HS-27A (cell line): ENCODE results near the gene ELOVL3.
"Not testable (repeated sequence)": the region's sequence is repeated elsewhere in the genome, so short reads cannot be mapped to it uniquely, and the experiment has no call there.

ENCODE experiments used
- DNase-seq: peaks from one replicate; pipeline ENCODE4 v3.0.0-alpha.2; 2012; ENCODE audit warnings: low read depth, missing footprints

Gene ELOVL3

GRCh38 chr10:102227050-102227449 lies 951 bp downstream of the ELOVL3 start:
- DNase-seq, result no peak

GRCh38 chr10:102229810-102230263 lies 3.7 kb downstream of the ELOVL3 start:
- peak; percentile 33 for DNase-seq

- no peak for DNase-seq
These were observed 4.3 kb downstream of the ELOVL3 start for GRCh38 chr10:102230264-102230860.

GRCh38 chr10:102230861-102231356 lies 4.8 kb downstream of the ELOVL3 start:
- DNase-seq, result no peak

GRCh38 chr10:102231357-102232318 lies 5.5 kb downstream of the ELOVL3 start:
- no peak for DNase-seq

- no peak for DNase-seq
These were observed 7.9 kb downstream of the ELOVL3 start for GRCh38 chr10:102233997-102234396.

DNA sequence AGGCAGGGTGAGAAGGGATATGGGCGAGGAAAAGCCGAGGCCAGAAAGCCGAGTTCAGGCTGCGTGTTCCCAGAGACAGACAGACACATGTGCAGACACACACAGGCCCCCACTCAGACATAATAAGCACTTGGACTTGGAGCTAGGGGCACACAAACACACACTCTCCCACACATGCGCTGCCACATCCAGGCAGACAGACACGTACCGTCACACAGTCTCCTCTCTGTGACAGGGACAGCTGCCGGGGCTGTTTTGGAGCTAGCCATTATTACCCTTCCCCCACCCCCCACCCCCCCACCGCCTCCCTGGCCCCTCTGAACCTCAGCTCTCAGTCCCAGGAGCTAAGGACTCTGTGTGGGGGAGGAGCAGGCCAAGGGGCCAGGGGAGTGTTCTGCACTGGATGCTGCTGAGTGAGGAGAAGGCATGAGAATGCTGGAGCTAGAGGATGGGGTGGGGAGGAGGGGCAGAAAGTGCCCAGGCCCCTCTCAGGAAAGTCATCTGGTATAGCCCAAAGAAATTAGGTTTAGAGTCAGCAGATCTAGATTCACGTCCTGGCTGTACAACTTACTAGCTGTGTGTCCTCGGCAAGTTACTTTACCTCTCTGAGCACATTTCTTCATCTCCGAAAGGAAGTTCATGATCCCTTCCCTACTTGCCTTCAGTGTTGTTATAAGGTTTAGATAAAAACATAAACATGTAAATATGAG lies 8.9 kb downstream of the ELOVL3 start:
- no peak for DNase-seq

- no peak for DNase-seq
These were observed 9.5 kb downstream of the ELOVL3 start for GRCh38 chr10:102235598-102235920.

DNA sequence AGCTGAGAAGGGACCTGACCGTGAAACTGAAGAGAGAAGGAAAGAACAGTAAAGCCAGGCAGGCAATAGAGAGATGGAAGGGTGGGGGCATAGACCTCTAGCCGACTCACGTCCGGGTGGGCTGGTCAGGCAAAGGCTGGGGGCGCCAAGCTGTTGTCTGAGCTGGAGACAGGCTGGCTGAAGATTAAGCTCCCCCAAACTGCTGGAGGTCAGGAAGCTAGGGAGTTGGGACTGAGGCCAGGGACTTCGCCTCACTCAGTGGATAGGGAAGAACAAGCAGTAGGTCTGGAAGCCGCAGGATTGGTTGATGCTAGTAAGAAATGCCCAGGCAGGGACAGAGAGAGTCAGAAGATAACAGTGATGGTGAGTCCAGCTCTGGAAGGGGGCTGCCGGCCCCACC lies 9.9 kb downstream of the ELOVL3 start:
- DNase-seq, result no peak

DNA sequence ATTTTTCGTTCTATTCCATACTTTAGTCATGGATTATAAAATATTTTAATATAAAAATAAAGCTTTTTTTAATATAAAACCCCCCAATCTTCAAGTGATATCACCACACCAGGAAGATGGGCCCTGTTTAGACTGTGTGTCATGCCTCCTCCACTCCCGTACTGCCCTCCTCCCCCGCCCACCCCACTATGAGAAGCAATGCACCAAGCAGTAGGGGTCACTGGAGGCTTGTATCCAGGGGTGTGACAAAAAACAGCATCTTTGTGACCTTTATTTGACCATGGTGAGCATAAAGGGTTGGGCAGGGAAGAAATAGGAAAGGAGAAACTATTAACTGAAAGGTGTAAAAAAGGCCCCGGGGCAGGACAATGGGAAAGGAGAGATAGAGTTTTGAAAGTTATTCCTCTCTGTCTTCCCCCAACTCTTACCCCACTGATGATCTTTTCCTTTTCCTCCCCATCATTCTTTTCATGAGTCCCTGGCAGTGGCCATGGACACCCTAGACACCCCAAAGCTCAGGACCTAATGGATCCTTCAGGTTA lies 11.7 kb downstream of the ELOVL3 start:
- no peak for DNase-seq

DNA sequence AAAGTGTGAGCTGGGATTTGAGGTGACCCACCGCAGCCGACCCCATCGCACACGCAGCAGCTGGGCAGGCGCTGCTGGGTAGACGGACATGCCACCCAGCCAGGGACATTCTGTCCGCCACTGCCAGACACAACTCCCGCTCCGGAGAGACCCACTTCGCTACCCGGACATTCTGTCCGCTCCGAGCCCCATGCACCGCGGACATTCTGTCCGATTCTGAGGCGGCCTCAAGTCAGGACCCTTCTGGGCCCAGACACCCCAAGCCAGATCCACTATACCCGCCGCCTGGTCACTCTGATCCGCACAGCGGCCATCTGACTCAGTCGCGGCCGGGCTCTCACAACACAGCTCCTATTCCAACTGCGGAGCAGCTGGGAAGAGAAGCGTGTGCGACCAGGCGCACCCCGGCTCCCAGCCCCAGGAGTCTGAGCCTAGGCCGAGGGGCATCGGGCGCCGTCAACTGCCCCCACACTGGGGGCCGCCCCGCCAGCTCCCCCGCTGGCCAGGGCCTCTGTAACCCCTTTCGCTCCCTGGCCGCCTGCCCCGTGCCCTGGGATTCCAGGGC lies 14.4 kb downstream of the ELOVL3 start:
- DNase-seq, result no peak

GRCh38 chr10:102241032-102241443 lies 14.9 kb downstream of the ELOVL3 start:
- no peak for DNase-seq

DNA sequence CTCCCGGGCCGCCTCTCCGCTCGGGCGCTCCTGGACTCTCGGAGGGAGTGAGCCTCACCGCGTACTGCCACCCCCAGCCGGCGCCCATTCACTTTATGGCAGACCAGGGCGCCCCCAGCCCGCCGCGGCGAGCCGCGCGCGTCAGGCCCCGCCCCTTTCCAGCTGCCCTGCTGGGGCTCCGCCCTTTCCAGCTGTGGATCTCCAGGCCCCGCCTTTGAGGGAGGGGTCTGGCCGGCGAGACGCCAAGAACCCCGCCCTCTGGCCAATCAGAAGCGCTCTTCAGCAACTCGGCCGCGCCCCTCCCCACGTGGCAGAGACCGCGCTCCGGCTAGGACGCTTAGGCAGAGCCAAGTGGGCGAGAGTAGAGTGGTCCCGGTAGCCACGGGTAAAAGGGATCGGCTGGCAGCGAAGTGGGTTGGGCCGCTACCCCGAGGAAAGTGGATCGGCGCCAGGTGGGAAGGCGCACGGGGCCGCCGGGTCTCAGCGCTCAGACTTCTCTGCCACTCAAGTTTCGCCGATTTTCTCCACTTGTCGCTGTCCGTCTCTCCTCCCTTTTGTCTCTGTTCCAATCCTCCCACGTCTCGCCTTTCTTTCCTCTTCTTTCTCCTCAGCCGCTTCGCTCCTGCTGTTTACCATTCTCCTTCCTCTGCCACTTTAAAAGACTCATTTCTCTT lies 15.5 kb downstream of the ELOVL3 start, which contains the start of gene PITX3:
TSS of gene PITX3 (minus strand) at position 69 of the 674 bp plus-strand sequence. CDS start 9,432 bp downstream, outside the sequence.
- no peak for DNase-seq

DNA sequence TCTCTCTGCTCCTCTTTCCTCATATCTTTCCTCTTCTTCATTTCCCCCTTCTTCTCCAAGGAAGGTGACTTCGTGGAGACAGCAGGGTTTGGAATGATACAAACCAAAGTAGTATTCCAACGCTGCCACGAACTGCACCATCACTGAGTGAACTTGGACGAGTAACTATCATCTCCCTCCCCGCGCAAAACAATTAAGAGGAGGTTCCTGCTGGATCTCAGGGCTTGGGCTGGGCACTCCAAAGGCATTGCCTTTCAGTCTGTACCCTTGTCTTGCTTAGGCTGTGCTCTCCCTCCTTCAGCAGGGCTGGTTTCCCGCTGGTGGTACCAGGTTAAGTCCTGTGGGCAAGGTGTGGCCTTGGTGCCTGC lies 16.0 kb downstream of the ELOVL3 start:
- DNase-seq, result no peak

- peak; percentile 51 for DNase-seq
These were observed 17.2 kb downstream of the ELOVL3 start for GRCh38 chr10:102243309-102243708.

DNA sequence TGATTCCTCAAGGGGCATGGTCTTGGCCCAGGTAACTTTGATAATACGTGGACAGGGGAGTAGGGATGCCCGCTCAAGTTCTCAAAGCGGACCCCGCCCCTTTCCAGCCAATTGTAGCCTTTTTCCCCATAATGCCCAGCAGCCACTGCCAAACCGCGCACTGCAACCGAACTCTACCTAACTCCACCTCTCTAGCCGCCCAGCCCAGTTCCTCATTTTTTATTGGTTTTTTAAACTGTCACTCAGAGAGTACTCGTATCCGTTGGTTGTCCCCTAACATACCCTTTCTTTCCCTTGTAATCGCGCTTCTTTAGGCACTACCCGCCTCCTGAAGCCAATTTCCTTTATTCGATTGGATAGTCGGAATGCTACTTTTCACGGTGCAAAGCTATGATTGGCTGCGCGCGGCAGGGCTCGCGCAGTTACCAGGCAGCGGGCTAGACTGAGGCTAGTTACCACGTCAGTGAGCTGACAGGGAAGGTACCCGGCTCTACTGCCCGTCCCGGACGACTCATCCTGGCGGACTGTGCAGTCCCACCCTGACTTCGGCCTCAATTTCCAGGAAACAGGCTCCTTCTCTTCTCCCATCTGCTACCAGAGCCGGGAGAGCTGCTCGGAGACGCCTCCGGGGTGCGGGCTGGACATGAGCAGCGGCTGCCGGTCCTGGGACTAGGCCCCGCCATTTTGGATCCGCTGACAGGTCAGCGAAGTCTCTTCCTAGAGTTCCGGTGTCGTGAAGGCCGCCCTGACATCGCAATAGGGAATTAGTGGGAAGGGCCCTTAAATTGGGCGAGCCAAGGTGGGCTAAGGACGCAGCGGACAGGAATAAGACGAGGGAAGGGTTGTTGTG lies 19.2 kb downstream of the ELOVL3 start, which contains the start of gene GBF1:
TSS of gene GBF1 (plus strand) at position 451 of the 850 bp plus-strand sequence. CDS start 13,407 bp downstream, outside the sequence.
- DNase-seq, result peak; percentile 90

DNA sequence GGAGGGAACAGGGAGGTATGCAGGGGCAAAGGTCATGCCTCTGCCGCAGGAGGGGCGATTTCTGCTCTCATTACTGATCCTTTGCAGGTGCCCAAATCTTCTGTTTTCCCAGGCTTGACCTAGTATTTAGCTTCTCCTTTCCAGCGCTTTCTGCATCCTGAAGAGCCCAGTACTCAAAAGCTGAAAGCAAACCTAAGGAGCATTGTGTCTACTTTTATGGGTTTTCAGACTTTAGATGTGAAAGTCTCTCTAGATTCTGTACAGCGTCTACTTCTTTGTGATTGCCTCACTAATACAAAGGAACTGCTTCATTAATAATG lies 19.8 kb downstream of the ELOVL3 start:
- DNase-seq, result no peak

DNA sequence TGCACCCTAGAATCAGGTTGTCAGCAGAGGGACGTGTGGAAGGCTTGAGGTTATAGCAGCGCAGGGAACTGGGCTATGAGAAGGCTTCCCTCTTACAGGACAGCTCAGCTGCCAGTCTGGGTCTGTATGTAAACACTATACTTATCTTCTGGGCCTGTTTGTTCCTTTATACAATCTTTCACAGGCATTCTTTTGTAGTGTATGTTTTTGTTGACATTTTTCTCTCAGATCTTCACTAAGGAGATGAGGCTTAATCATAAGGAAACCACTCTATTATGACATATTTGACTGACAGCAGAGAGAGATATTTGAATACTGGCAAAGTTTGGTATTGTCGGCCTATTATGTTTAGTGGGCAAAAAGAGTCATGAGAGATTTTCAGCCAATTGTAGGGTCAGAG lies 20.2 kb downstream of the ELOVL3 start:
- no peak for DNase-seq

- DNase-seq, result no peak
These were observed 21.6 kb downstream of the ELOVL3 start for GRCh38 chr10:102247734-102248133.

DNA sequence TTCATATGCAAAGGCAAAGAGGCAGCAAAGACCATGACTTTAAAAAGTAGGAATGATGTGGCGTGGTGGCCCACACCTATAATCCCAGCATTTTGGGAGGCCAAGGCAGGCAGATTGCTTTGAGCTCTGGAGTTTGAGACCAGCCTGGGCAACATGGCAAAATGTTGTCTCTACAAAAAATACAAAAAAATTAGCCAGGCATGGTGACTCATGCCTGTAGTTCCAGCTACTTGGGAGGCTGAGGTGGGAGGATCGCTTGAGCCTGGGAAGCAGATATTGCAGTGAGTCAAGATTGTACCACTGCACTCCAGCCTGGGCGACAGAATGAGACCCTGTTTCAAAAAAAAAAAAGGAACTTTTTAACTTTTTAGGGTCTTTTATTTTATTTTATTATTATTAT lies 26.4 kb downstream of the ELOVL3 start:
- DNase-seq, result not testable (repeated sequence)
